Left renal cortex interstitium (tissue), 4 donors: ENCODE measurements around the gene CXCL10. TPM values are rescaled to one million over a fixed set of nuclear protein-coding genes. Genes with fewer than 3 reads are reported as not detected.
"Not testable (repeated sequence)": the region's sequence is repeated elsewhere in the genome, so short reads cannot be mapped to it uniquely, and the experiment has no call there.

Source experiments
- DNase-seq, 4 donors: peaks; one replicate each; pipeline ENCODE4 v3.0.0-alpha.2; 2013; ENCODE audit warnings: low read depth in 4 of 4, low spot score in 2 of 4, missing footprints in 1 of 4
- polyA plus RNA-seq, 4 donors: library from polyadenylated mRNA; unstranded; fragments of 120-200 nt; gene quantifications; one replicate each; pipeline ENCODE4 v1.2.1, GENCODE V29; 2013; ENCODE audit not compliant: insufficient read length in 4 of 4

The CXCL10 gene
- polyA plus RNA-seq, 4 donors, result 3.9 to 6.7 (median 5.2) TPM

GRCh38 chr4:76029300-76029699 lies 6.0 kb upstream of the CXCL10 start:
- DNase-seq, result no peak

DNA sequence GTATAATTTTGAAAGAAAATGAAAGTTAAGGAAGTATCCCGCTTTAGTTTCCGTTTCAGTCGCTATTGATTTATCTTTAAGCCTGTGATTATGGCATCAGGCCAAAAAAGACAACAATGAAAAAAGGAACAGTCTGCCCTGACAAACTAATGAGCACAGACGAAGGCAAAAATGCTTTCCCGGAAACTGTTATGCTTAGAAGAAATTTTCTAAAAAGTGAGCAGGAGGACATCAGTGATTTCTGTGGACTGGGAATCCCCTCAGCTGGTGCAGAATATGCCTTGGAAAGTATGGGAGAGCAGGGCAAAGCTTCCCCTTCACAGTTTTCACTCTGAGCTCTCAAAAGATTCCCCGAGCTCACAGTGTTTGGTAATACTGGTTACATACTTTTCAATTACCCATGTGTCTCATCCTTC lies 5.1 kb upstream of the CXCL10 start:
- DNase-seq, result peak in 1 of 4 donors; percentile 33

GRCh38 chr4:76024065-76024464 lies 768 bp upstream of the CXCL10 start:
- DNase-seq, result no peak

DNA sequence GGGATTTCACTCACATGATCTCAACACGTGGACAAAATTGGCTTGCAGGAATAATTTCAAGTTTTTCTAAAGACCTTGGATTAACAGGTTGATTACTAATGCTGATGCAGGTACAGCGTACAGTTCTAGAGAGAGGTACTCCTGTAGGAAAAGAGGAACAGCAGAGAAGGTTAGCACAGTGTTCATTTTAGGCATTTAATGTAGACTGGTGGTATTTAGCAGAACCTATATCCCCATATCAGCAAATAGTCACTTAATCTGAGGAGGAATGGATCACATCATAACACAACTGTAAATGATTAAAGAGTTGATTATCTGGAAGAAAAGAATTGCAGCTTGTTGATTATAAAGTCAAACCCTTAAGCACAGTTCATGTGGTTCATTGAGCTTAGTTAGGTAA lies 620 bp downstream of the CXCL10 start:
- no peak for DNase-seq

- DNase-seq, result no peak
Measured at GRCh38 chr4:76022031-76022430, 1.3 kb downstream of the CXCL10 start.

GRCh38 chr4:76017056-76017686 lies 6.1 kb downstream of the CXCL10 start:
- DNase-seq, result no peak

DNA sequence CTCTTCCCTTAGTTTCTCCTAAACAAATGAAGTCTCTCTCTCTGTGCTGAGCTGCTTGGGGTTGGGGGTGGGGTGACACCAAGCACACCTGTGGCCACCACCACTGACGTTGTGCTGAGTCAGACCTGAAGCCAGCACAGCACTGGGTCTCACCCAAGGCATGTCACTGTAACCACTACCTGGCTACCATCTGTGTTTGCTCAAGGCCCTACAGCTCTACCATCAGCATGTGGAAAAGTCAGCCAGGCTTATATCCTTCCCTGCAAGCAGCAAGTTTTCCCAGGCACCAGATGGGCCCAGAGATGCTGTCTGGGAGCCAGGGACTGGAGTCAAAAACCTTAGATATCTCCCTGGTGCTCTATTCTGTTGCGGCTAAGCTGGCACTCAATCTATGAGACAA lies 6.9 kb downstream of the CXCL10 start:
- no peak for DNase-seq

DNA sequence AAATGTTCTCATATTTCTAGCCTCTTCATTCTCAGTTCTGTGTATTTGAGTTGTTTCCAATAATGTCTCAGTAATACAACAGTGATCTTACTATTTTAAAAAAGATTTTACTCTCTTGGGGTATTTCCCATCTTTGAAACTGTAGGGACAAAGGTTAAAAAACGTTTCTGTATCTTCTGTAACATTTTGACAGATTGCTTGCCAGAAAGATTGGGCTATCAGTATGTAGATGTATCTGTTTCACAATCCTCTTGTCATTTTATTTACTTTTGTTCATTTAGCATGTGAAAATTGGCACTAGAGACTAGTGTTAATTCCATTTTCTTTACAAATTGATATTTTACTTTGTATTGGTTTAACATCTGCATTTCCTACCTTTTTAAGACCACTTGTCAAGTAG lies 9.8 kb downstream of the CXCL10 start:
- DNase-seq, result no peak

DNA sequence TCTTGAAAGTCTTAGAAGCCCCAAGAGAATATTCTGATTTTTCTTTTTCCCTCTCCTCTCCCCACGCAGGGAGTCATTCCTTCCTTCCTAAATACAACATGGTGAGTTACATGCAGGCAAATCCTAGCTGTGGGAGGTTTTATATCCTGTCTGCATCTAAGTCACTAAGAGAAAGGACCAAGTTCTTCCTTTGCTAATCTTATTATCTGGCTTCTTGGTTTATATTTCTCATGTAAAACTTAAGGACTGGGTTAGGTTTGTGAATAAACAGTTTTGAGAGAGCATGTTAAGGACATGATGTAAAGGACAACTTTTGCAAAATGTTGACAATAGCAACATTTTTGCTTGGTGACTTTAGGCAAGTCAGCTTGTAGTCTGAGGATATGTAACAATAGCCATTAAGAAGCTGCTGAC lies 10.9 kb downstream of the CXCL10 start:
- no peak for DNase-seq

GRCh38 chr4:76011700-76012387 lies 11.5 kb downstream of the CXCL10 start:
- DNase-seq, result no peak

DNA sequence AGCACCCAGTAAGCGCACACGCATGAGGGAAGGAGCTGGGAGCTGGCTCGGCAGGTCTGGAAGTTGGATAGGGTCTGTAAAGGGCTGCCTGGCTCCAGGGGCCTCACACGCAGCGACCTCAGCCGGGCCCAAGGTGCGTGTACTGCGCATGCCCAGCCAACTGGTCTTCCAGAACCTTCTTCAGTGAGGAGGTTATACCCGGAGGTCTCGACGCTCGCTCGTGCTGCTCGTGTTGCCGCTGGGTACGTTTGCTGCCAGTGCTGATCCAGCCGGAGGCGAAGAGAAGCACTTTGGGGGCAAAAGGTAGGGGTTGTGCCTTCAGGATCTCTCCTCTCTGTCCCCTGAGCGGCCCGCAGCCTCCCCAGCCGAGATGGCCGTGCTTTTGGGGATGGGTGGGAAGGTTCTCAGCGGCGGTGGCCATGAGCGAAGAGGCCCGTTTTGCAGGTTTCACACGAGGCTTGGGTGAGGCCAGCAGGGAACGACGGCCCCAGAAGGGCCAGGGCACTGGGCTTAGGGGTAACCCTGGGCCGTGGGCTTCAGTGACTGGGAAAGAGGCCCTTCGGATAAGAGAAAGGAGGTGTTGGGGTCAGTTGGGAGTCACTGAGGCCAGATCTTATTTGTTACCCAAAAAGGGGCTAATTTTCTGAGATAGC lies 12.2 kb downstream of the CXCL10 start:
- DNase-seq, result no peak

DNA sequence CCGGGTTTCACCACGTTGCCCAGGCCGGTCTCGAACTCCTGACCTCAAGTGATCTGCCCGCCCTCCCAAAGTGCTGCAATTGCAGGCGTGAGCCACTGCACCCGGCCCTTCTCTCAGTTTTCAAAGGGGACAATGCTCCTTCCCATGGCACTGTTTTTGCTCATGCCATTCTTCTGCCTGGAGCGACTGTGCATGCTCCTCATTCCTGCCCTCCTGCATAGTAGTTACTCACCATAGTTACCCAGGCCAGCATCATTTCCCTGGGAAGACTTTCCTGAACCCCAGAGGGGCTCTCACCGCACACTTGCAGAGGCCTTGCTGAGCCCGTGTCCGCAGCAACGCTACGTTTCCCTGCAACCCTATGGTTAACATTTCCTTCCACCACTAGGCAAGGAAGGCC lies 12.7 kb downstream of the CXCL10 start:
- DNase-seq, result no peak

GRCh38 chr4:76009311-76009710 lies 14.0 kb downstream of the CXCL10 start:
- no peak for DNase-seq

DNA sequence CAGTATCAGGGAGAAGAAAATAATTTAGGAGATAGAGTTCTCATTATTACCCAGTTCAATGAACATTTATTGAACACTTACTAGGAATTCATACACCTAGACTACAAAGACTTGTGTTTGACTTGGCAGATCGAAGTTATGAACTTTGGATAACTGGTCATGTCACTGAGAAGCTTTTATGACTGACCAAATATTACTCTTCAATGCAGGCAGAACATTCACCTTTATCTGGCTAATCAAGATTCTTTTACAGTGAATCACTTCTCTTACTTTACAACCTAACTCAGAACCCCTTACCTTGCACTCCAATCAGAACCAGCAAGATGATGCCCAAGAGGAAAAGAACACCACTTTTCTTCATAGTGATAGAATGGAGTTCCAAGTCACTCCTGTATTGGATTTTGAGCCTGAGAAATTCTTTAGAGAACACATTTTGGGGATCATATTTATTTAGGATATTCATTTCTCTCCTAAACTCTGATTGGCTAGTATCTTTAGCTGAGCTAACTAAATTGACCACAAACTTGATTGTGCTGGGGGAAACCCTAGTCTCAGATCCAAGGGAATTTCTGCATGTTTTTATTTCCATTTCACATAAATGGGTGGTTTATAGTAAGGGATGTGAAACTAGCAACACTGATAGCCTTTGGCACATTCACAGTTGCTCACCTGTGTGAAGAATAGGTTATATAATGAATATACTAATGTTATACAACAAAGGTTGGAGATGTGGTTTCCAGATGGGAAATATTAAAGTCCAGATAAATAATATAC lies 16.0 kb downstream of the CXCL10 start, which contains the start of gene CXCL9:
Gene CXCL9 (minus strand): TSS at position 421 of the 774 bp plus-strand sequence. CDS start 60 bp downstream, at position 361.
- DNase-seq, result no peak

DNA sequence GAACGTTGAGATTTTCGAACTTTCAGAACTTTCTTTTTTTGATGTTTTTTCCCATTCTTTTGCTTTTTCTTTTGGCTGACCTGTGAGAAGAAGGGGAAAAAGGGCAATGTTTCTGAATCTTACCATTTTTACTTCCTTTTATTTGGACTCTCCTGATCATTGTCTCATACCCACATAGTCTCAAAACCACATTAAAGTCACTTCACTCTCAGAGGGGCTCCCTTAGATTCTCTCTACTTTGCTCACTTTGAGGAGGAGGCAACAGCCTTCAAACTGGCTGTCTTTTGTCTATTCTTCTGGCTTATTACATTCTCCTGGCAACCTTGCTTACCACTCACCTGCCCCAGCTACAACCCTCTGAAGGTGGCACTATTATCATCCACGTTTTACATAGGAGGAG lies 19.7 kb downstream of the CXCL10 start:
- no peak for DNase-seq

DNA sequence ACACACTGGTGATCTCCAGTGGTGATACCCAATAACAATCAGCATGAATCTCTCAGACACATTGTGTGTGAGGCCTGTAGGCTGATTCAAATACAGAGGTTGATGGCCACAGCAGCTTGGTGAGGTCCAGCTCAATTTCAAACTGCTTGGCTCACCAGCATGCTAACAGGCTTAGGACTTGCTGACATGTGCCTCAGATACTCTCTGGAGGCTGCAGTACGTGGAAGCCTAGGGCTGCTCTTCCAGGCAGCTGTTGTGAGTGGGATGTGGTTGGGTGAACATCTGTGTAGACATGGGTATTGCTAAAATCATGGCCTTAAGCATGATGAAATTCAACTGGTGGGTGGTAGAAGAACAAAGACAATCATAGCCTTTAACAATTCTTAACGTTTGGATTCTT lies 20.3 kb downstream of the CXCL10 start:
- DNase-seq, result no peak

DNA sequence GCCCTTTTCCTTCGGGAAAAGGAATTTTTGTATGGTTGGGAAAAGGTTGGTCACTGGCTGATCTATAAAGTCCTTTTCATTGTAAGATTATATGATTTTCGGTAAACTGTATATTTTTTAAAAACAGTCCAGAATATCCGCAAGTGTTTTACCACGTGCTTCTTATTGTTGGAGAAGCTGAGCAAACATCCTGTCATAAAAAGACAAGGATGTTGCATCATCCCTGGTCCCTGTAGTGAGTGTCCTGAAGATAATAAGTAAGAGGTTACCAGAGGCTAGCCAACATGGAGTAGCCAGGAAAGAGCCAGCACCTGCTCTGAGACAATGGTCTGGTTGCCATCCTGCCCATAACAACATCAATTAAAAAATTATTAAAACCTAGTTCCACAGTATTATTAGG lies 21.1 kb downstream of the CXCL10 start:
- DNase-seq, result no peak

DNA sequence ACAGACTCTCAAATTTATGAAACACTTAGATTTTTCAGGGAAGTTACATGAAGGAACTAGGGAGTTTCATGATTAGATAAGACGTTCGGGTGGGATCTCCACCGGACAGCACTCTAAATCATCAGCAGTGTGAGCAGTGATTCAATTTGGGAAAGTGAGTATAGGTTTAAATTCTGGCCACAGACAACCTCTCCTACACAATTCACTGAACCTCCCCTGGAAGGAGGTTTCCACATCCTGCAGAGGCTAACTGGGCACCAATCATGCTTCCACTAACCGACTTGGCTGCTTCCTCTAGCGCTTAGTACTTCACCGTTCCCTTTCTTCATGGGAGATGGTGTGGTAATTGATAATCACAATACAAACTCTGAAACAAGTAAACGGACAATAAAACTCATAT lies 21.6 kb downstream of the CXCL10 start:
- DNase-seq, result no peak

- no peak for DNase-seq
Measured at GRCh38 chr4:76000279-76000678, 23.0 kb downstream of the CXCL10 start.

DNA sequence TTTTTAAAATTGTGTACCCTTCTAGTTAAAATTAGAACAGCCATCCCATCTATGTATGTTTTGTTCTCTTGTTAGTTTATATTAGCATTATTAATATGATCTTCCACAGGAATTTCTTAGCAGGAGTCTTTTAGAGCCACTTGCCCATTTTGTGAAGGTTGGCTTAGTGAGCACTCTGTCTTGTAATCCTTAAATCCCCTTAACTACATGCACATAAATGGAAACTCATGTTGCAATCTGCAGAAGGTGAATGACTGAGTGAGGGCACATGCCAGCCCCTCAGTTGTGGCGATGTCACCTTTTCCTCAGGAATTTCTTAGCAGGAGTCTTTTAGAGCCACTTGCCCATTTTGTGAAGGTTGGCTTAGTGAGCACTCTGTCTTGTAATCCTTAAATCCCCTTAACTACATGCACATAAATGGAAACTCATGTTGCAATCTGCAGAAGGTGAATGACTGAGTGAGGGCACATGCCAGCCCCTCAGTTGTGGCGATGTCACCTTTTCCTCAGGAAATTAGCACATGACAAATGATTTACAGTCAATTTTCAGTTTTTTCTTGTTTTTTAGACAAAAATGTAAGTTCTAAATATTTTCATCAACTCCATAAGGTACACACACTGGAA lies 24.7 kb downstream of the CXCL10 start:
- DNase-seq, result not testable (repeated sequence)

DNA sequence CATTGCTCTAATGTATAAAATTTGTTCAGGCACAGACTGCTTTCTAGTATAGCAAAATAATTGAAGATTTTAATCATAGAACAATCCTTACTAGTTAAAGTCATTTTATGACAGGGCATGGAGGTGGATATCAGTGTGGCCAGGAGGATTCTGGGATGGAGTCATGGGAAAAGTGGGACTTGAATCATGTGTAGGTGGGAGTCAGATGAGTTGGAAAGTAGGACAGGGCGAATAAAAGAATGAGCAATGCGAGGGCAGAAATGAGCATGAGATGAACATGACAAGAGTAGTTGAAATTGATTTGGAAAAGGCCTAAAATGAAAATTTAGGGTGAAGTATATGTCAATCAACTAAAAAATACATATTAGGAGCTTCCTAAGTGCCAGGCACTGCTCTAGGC lies 25.4 kb downstream of the CXCL10 start:
- no peak for DNase-seq
